Kidney (tissue), 14 donors: Measurements from ENCODE around the gene PHYKPL. TPM values are rescaled to one million over a fixed set of nuclear protein-coding genes. Genes with fewer than 3 reads are reported as not detected.

ENCODE experiments used
- DNase-seq, 5 donors: peaks; one replicate each; pipeline ENCODE4 v3.0.0-alpha.2; 2013 to 2020
- FAIRE-seq: peaks from 2 replicates; lab custom pipeline; 2012; peaks lifted over from hg19 to GRCh38; lab: Jason Lieb, UNC
- H3K27ac ChIP-seq, 2 donors: one replicate each; pipeline ENCODE4 v1.7.0; 2013; ENCODE audit warnings: low read depth in 2 of 2, low read length in 2 of 2, inconsistent platforms in 1 of 2
- H3K27me3 ChIP-seq: one replicate; pipeline ENCODE4 v1.7.1; 2013; ENCODE audit warnings: low read length, inconsistent platforms; ENCODE audit not compliant: control insufficient read depth, insufficient read depth
- H3K36me3 ChIP-seq, 3 donors: one replicate each; pipeline versions ENCODE4 v1.7.0 to v1.7.1; 2013; ENCODE audit warnings: low read length in 3 of 3, control low read depth in 1 of 3, inconsistent platforms in 1 of 3; ENCODE audit not compliant: insufficient read depth in 3 of 3, control insufficient read depth in 2 of 3
- H3K4me1 ChIP-seq, 3 donors: one replicate each; pipeline versions ENCODE4 v1.7.0 to v1.7.1; 2013; ENCODE audit warnings: low read length in 3 of 3, inconsistent platforms in 1 of 3, low read depth in 1 of 3; ENCODE audit not compliant: control insufficient read depth in 2 of 3, insufficient read depth in 2 of 3
- H3K4me3 ChIP-seq, 3 donors: one replicate each; pipeline versions ENCODE4 v1.7.0 to v1.8.1; 2013; ENCODE audit warnings: low read length in 3 of 3, control low read depth in 1 of 3, inconsistent platforms in 1 of 3
- H3K9ac ChIP-seq, 3 donors: one replicate each; pipeline versions ENCODE4 v1.7.0 to v1.7.1; 2013; ENCODE audit warnings: low read length in 3 of 3, control low read depth in 1 of 3, inconsistent platforms in 1 of 3
- H3K9me3 ChIP-seq, 3 donors: one replicate each; pipeline versions ENCODE4 v1.7.0 to v1.7.1; 2013; ENCODE audit warnings: low read length in 3 of 3, control low read depth in 1 of 3, inconsistent platforms in 1 of 3; ENCODE audit not compliant: control insufficient read depth in 2 of 3, insufficient read depth in 1 of 3
- CTCF ChIP-seq: IDR thresholded peaks from 3 replicates; pipeline ENCODE4 v1.5.1; 2012; ENCODE audit warnings: mild to moderate bottlenecking, moderate library complexity, borderline replicate concordance; ENCODE audit not compliant: insufficient read depth; ENCODE audit errors: extremely low read depth
- intact Hi-C: fragments of 100-400 bp; cut with DNase I; formaldehyde crosslinking; loops from one replicate; pipeline ENCODE4 v1.11.1; 2022
- polyA plus RNA-seq: library from polyadenylated mRNA; stranded (reverse); fragments of 350-450 nt; fragmentation: Illumina TruSeq; extraction: RNeasy Lipid Tissue Mini Kit (QIAGEN cat#74804); gene quantifications from one replicate; pipeline ENCODE4 v1.2.3, GENCODE V29; 2014; ENCODE audit warnings: low read depth, low replicate concordance; ENCODE audit not compliant: insufficient read depth
- total RNA-seq: library from RNA; stranded (reverse); fragmentation: NEBNext Ultra II Directional; extraction: Animal tissue kit (Norgen Biotek cat#: 25700); gene quantifications from one replicate; pipeline ENCODE4 v1.2.1, GENCODE V29; 2021
- donor health status: control.
- donor health status: control.
- donor health status: control.
- donor health status: control.
- donor health status: control.
- donor health status: DM: yes; HTN: yes; CAD: no.
- donor health status: Normal renal cell carcinoma (clear cell type).

PHYKPL gene
- total and polyA plus RNA-seq, 2 donors from 2014 or later: 35.3 to 116 TPM

GRCh38 chr5:178213003-178213461 is 19.6 kb downstream of the PHYKPL start:
- DNase-seq (peak in 1 of 5 donors; percentile 66), FAIRE-seq (no peak)
- Histone ChIP-seq H3K9me3 (no peaks in the 10 kb centered on the region), H3K27me3 (no peaks in the 10 kb centered on the region), H3K4me1 (peaks cover 0 to 28% (median 26%) of the 10 kb centered on the region in 3 donors), H3K9ac (no peak overlapping the region), H3K27ac (peak overlapping the region; percentile 19 to 73), H3K36me3 (peaks cover 15 to 69% (median 56%) of the 10 kb centered on the region in 3 donors), H3K4me3 (no peak overlapping the region)
- no peak for TF ChIP-seq CTCF
- intact Hi-C loops: no loop called here

GRCh38 chr5:178212241-178213002 is 20.2 kb downstream of the PHYKPL start:
- Histone ChIP-seq H3K36me3 (peaks cover 17 to 75% (median 60%) of the 10 kb centered on the region in 3 donors), H3K4me1 (peaks cover 0 to 28% (median 26%) of the 10 kb centered on the region in 3 donors), H3K27me3 (no peaks in the 10 kb centered on the region), H3K9me3 (no peaks in the 10 kb centered on the region), H3K4me3 (no peak overlapping the region), H3K27ac (peak overlapping the region; percentile 19 to 73), H3K9ac (no peak overlapping the region)
- DNase-seq (peak in 1 of 5 donors; percentile 8), FAIRE-seq (no peak)
- TF ChIP-seq CTCF: no peak
- intact Hi-C loops: no loop called here

GRCh38 chr5:178211095-178212048 is 21.2 kb downstream of the PHYKPL start:
- intact Hi-C loops: no loop called here
- Histone ChIP-seq H3K4me3 (no peak overlapping the region), H3K36me3 (peaks cover 24 to 80% (median 64%) of the 10 kb centered on the region in 3 donors), H3K9ac (no peak overlapping the region), H3K9me3 (no peaks in the 10 kb centered on the region), H3K4me1 (peaks cover 0 to 33% (median 27%) of the 10 kb centered on the region in 3 donors), H3K27me3 (no peaks in the 10 kb centered on the region), H3K27ac (no peak overlapping the region)
- FAIRE-seq (no peak), DNase-seq (peak in 1 of 5 donors; percentile 31)
- no peak for TF ChIP-seq CTCF
